ENCODE measurements around the gene GYPC. TPM values are rescaled to one million over a fixed set of nuclear protein-coding genes. Genes with fewer than 3 reads are reported as not detected.

The GYPC gene
- total and polyA plus RNA-seq, 2 of the 4 experiments (the other 2 are of a cell fraction) = 53.4 to 96.3 TPM

GRCh38 chr2:126696644-126697520, 40.9 kb downstream of the GYPC start (continued):
- no peak for TF ChIP-seq ELK1 (IDR thresholded peaks at IDR 0.05; ENCODE audit: borderline replicate concordance, low read depth, low read length)

GRCh38 chr2:126698376-126698775, 42.4 kb downstream of the GYPC start:
- no peak overlapping the region for H2BK5ac ChIP-seq (ENCODE audit: low read depth, low read length, poor library complexity, severe bottlenecking)
- no peak overlapping the region for H4K8ac ChIP-seq (ENCODE audit: low read depth in 2 of 2, low read length in 2 of 2)
- DNase-seq (no peak), ATAC-seq (ENCODE audit: low read depth) (no peak)
- ChIA-PET CTCF (no interaction called here), POLR2A (ENCODE audit: unreplicated experiment) (no interaction called here)
- no peaks in the 10 kb centered on the region for H4K20me1 ChIP-seq (ENCODE audit: insufficient read depth, low read length)
- no peak overlapping the region for H4K5ac ChIP-seq (ENCODE audit: low read depth, low read length)
- no peak overlapping the region for H2AK5ac ChIP-seq (ENCODE audit: low read depth, low read length)
- peaks cover 3% of the 10 kb centered on the region; the same call in 1 of the 2 replicates for H3K9me1 ChIP-seq (ENCODE audit: insufficient read depth, low read length)
- H3K36me3 ChIP-seq (ENCODE audit: control insufficient read depth, insufficient read depth, low read length) = peaks cover 38% of the 10 kb centered on the region
- no peak overlapping the region for H3K9ac ChIP-seq (ENCODE audit: low read depth, low read length)
- H2AFZ ChIP-seq (replicated peaks; ENCODE audit: low read length, poor library complexity) = no peak overlapping the region
- no peaks in the 10 kb centered on the region for H3K79me1 ChIP-seq (ENCODE audit: low read depth in 1 of 2, low read length in 2 of 2)
- H3K56ac ChIP-seq (ENCODE audit: extremely low read depth, insufficient read depth, low read length) = no peak overlapping the region
- no peak overlapping the region for H4K91ac ChIP-seq (ENCODE audit: insufficient read depth, low read depth, low read length)
- no peak overlapping the region for H2AK9ac ChIP-seq (replicated peaks; ENCODE audit: low read depth, low read length, poor library complexity)
- dilution Hi-C loops (cut with HindIII; ENCODE audit: low sequenced_read_pairs, unreplicated experiment) = no loop called here
- H2BK120ac ChIP-seq (ENCODE audit: low read depth, low read length) = no peak overlapping the region
- in situ Hi-C loops (cut with MboI; ENCODE audit: low sequenced_read_pairs) = no loop called here
- no peak overlapping the region for H3K23ac ChIP-seq (ENCODE audit: low read depth, low read length)
- no peak overlapping the region for H2BK15ac ChIP-seq (ENCODE audit: low read depth, low read length)
- H3K9me3 ChIP-seq (ENCODE audit: control insufficient read depth, insufficient read depth, low read length) = peaks cover 1% of the 10 kb centered on the region; the same call in 1 of the 2 replicates
- H2BK20ac ChIP-seq (ENCODE audit: low read depth, low read length) = no peak overlapping the region
- no peak overlapping the region for H3K14ac ChIP-seq (replicated peaks; ENCODE audit: low read depth, low read length)
- no peak overlapping the region for H3K4me3 ChIP-seq (ENCODE audit: insufficient read depth, low read depth, low read length)
- no peak overlapping the region for H3K4ac ChIP-seq (ENCODE audit: low read depth, low read length)
- no CpG with 5 or more reads among the region's 2 CpGs for WGBS, 2 experiments (ENCODE audit: extremely low coverage in 2 of 2, insufficient read length in 1 of 2)
- no peak for TF ChIP-seq RCOR1 (IDR thresholded peaks at IDR 0.05; ENCODE audit: insufficient replicate concordance, low read length)
- no peak for TF ChIP-seq MAZ (IDR thresholded peaks at IDR 0.05; ENCODE audit: borderline replicate concordance, low read depth, low read length)
- TF ChIP-seq NFE2L2 (IDR thresholded peaks at IDR 0.05; ENCODE audit: low read depth, low read length) = no peak
- no peak for TF ChIP-seq MXI1 (IDR thresholded peaks at IDR 0.05; ENCODE audit: borderline replicate concordance, low read depth, low read length)
- no peak for TF ChIP-seq MAFK (IDR thresholded peaks at IDR 0.05; ENCODE audit: low read depth, low read length)
- TF ChIP-seq SMC3 (IDR thresholded peaks at IDR 0.05; ENCODE audit: low read depth, low read length) = no peak
- TF ChIP-seq BHLHE40 (IDR thresholded peaks at IDR 0.05; ENCODE audit: low read depth, low read length) = no peak
- TF ChIP-seq RFX5 (IDR thresholded peaks at IDR 0.05; ENCODE audit: low read depth, low read length) = no peak
- TF ChIP-seq CTCF (conservative IDR thresholded peaks at IDR 0.05; ENCODE audit: low read depth, low read length) = no peak
- TF ChIP-seq POLR2A (IDR thresholded peaks at IDR 0.05; ENCODE audit: low read depth, low read length) = no peak
- TF ChIP-seq CEBPB (IDR thresholded peaks at IDR 0.05; ENCODE audit: low read depth, low read length) = no peak
- H3K4me2 ChIP-seq (ENCODE audit: low read depth, low read length) = no peak overlapping the region
- H3K4me1 ChIP-seq (ENCODE audit: control insufficient read depth, insufficient read depth, low read length) = peaks cover 4% of the 10 kb centered on the region; the same call in 1 of the 2 replicates
- intact Hi-C loops (cut with micrococcal nuclease) = no loop called here
- H3K27me3 ChIP-seq (ENCODE audit: control insufficient read depth, insufficient read depth, low read length) = no peaks in the 10 kb centered on the region
- BruUV-seq (replicated peaks) = no TSS peak
- no peak overlapping the region for H3K18ac ChIP-seq (ENCODE audit: low read depth, low read length)
- H3K27ac ChIP-seq (ENCODE audit: insufficient read depth, low read length) = no peak overlapping the region
